VCaP (cell line): ENCODE measurements around the gene MYRIP.

Source experiments
- H3K27ac ChIP-seq: fragments of 450-650 bp; 2 replicates; pipeline ENCODE4 v1.5.1; 2017
- TF ChIP-seq, protein P1 (sequence below): fragments of 450-650 bp; conservative IDR thresholded peaks from 2 replicates; pipeline ENCODE4 v1.5.1; 2017; ENCODE audit warnings: mild to moderate bottlenecking, moderate library complexity

MYRIP gene

DNA sequence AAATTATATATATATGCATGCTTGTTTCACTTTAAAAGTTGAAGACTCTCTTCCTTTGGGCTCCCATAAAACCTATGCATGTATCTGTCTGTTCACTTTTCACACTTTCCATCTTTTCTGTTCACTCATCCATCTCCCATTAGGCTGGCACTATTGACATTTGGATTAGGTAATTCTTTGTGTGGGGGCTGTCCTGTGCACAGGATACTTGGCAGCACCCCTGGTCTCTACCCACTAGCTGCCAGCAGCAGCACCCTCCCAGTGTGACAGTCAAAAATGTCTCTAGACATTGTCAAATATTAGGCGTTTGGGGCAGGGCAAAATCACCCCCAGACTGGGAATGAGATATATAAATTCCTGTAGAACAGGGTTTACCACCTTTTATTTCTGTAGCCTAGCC is 427.8 kb downstream of the MYRIP start:
- no peak overlapping the region for H3K27ac ChIP-seq
- TF ChIP-seq, protein P1, sequence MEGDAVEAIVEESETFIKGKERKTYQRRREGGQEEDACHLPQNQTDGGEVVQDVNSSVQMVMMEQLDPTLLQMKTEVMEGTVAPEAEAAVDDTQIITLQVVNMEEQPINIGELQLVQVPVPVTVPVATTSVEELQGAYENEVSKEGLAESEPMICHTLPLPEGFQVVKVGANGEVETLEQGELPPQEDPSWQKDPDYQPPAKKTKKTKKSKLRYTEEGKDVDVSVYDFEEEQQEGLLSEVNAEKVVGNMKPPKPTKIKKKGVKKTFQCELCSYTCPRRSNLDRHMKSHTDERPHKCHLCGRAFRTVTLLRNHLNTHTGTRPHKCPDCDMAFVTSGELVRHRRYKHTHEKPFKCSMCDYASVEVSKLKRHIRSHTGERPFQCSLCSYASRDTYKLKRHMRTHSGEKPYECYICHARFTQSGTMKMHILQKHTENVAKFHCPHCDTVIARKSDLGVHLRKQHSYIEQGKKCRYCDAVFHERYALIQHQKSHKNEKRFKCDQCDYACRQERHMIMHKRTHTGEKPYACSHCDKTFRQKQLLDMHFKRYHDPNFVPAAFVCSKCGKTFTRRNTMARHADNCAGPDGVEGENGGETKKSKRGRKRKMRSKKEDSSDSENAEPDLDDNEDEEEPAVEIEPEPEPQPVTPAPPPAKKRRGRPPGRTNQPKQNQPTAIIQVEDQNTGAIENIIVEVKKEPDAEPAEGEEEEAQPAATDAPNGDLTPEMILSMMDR, result no peak

DNA sequence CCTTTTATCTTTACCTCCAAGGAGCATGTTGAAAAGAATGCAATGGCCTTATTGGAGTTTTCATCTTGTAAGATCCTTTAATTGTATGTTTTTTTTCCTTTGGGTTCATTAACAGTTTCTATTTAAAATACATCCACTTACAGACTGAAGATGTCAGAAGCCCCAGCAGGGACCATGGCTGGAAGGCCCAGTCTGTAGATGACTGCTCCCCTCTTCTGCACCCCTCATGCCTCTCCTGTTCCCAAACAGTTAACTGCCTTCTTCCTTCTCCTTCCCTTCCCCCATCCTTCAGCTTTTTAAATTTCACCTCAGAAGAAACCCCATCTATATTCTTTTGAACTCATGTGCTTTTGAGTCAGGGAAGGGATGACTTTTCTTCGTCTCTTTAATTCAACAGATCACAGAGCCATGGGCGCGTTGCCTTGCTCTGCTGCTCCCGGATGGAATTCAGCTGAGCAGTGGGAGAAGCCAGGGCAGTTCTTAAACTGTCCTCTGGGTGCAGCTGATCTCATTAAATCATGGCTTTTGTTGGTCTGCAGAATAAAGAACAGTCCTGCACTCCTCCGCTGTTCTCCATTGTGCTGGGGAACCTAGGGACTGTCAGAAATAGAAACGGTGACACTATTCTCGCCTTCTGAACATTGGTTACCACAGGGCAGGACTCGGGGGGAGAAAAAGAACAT is 428.6 kb downstream of the MYRIP start:
- no peak overlapping the region for H3K27ac ChIP-seq
- TF ChIP-seq, protein P1, result peak; percentile 46; the same call in 1 of the 2 replicates

DNA sequence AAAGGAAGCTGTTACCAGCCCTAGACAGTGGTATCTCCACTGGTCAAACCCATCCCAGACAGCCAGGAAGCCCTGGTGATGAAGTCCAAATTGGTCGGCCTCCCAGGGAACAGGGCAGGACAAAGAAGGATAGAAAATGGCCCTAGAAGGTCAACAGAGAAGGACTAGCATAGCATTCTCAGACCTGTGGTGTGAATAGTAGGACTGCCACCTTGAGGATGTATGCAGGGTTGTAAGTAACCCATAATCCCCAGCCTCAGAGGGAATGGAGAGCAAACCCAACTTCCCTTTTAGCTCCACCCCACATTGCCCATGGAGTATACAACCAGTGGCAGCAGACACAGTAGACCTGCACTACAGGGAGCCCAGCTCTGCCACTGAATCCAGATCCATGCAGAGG is 431.5 kb downstream of the MYRIP start:
- TF ChIP-seq, protein P1, result no peak

DNA sequence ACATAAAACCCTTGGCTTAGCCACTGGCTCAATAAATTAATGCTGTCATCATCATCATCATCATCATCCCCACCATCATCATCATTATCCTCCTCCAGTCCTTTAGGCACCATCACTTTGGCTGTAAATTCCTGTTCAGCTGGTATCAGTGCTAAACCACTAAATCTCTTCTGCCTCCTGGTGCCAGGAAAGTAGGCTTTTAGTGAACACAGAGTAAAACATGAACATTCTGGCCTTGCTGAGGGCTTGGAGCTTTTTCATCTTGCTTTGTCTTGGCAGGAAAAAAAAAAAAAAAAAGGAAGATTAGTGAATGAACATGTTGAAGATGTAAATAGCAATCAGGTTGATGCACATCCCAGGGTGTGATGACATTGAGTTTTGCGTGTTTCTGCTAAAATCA is 432.8 kb downstream of the MYRIP start:
- TF ChIP-seq, protein P1, result no peak
- no peak overlapping the region for H3K27ac ChIP-seq

More for the DNA sequence above, 431.5 kb downstream of the MYRIP start:
- H3K27ac ChIP-seq, result no peak overlapping the region

DNA sequence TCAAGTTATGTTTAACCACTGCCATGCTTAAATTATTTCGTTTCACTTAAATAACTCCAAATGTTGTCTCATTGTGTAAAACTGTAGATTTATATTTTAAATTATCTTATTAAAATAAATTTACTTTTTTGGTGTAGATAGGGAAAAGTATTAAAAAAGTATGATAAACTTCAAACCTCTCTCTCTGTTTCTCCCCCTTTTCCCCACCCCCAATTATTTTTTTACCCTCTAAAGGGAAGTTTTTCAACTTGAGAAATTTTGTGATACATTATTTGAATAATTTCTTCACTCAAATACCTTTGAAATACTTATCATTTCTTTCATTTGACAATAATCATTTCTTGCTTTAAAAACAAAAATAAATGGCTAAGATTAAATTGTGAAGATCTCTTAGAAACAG is 433.2 kb downstream of the MYRIP start:
- TF ChIP-seq, protein P1, result no peak
- H3K27ac ChIP-seq, result no peak overlapping the region

DNA sequence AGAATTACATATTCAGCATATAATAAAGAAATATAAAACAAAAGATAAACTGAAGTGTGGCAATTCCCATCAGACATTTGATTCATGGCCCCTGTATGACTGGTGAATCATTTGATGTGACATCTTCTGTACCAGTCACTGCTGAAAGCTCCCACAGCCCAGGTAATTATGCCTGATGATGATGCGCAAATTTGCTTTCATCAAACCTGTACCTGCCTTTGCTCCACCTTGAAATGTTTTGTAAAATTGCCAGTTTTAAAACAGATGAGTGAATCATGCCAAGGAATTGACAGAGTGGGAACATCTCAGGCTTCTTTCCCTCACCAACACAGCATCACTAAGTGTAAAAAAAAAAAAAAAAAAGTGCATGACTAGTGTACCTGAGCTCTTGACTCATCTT is 433.6 kb downstream of the MYRIP start:
- TF ChIP-seq, protein P1, result no peak
- no peak overlapping the region for H3K27ac ChIP-seq

DNA sequence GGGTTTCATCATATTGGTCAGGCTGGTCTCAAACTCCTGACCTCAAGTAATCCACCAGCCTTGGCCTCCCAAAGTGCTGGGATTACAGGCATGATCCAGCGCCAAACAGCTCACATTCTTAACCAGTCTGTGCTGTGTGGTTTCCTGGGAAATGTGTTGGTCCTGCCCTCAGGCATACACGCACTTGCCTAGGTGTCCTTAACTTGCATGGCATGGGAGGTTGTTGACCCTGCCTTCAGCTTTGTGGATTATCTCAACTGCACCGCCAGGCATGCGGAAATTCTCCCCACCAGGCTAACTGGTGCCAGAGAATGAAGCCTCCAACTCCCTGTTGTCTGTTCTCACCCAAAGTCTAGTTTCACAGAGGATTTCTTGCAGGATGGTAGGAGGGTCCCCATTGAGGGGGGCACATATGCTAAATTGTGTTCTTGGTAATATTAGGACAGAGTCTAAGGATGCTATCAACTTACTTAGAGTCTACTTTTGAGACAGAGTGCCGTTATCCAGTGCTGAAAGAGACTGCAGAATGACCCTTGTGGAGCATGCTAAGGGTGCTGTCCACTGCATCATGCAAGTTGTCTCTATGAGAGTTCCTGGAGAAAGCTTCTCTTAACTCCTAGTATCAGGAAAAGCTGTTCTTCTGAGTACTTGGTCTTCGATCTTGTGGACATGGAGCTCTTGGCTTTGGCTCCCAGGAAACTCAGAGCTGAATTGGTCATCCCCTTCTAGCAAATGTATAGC is 438.5 kb downstream of the MYRIP start:
- H3K27ac ChIP-seq, result no peak overlapping the region
- TF ChIP-seq, protein P1, result no peak
